HL-60 (cell line): ENCODE measurements around the gene ZNF860.

Experiments
- DNase-seq, 2 experiments: peaks; one replicate each; pipeline ENCODE4 v3.0.0-alpha.2; 2010 to 2020; ENCODE audit warnings: low read depth in 1 of 2, low spot score in 1 of 2
- H3K27ac ChIP-seq: fragments of 250-450 bp; sonication (Bioruptor Pico); replicated peaks from 2 replicates; pipeline ENCODE4 v1.5.1; 2020; ENCODE audit warnings: mild to moderate bottlenecking, moderate library complexity
- H3K27me3 ChIP-seq: fragments of 250-450 bp; sonication (Bioruptor Pico); 2 replicates; pipeline ENCODE4 v1.5.1; 2021; ENCODE audit warnings: mild to moderate bottlenecking, moderate library complexity; ENCODE audit not compliant: insufficient read depth, poor library complexity, severe bottlenecking
- H3K4me3 ChIP-seq: replicated peaks from 2 replicates; pipeline ENCODE4 v1.5.1; 2011; ENCODE audit warnings: mild to moderate bottlenecking, control low read depth, low read length; ENCODE audit not compliant: insufficient read depth
- GABPA ChIP-seq: IDR thresholded peaks from 2 replicates; pipeline ENCODE4 v1.6.1; 2012; ENCODE audit warnings: low read depth
- POLR2AphosphoS5 ChIP-seq: IDR thresholded peaks from 2 replicates; pipeline ENCODE4 v1.6.1; 2012; ENCODE audit warnings: low read depth
- SPI1 ChIP-seq: IDR thresholded peaks from 2 replicates; pipeline ENCODE4 v1.6.1; 2012; ENCODE audit warnings: low read depth, mild to moderate bottlenecking, borderline replicate concordance
- TF ChIP-seq, protein P1 (sequence below): IDR thresholded peaks from 2 replicates; pipeline ENCODE4 v1.6.1; 2012; ENCODE audit warnings: low read depth; ENCODE audit not compliant: insufficient replicate concordance
- TF ChIP-seq, protein P2 (sequence below): IDR thresholded peaks from one replicate; pipeline ENCODE4 v1.5.1; 2011; ENCODE audit warnings: low read length, control low read depth, inconsistent platforms; ENCODE audit not compliant: insufficient read depth

The ZNF860 gene

DNA sequence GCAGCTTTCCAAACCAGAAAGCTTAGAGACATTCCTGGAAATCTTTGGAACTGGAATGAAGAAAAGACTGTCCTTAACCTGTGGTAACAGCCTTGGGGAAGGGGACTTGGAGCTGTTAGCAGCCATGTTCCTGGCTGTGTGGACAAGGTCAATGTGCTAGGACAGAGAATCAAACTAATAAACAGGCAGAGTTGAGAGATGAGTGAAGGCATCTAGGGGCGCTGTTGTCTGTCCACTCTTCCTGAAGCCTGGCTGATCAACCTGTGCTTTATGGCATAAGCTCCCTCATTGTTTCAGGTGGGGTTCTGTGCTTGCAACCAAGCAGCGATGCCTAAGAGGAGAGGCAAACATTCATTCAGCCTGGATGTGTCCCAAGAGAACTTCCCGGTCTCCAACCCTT lies 19.3 kb downstream of the ZNF860 start:
- TF ChIP-seq POLR2AphosphoS5 (no peak), SPI1 (no peak), GABPA (no peak)
- TF ChIP-seq, protein P1, sequence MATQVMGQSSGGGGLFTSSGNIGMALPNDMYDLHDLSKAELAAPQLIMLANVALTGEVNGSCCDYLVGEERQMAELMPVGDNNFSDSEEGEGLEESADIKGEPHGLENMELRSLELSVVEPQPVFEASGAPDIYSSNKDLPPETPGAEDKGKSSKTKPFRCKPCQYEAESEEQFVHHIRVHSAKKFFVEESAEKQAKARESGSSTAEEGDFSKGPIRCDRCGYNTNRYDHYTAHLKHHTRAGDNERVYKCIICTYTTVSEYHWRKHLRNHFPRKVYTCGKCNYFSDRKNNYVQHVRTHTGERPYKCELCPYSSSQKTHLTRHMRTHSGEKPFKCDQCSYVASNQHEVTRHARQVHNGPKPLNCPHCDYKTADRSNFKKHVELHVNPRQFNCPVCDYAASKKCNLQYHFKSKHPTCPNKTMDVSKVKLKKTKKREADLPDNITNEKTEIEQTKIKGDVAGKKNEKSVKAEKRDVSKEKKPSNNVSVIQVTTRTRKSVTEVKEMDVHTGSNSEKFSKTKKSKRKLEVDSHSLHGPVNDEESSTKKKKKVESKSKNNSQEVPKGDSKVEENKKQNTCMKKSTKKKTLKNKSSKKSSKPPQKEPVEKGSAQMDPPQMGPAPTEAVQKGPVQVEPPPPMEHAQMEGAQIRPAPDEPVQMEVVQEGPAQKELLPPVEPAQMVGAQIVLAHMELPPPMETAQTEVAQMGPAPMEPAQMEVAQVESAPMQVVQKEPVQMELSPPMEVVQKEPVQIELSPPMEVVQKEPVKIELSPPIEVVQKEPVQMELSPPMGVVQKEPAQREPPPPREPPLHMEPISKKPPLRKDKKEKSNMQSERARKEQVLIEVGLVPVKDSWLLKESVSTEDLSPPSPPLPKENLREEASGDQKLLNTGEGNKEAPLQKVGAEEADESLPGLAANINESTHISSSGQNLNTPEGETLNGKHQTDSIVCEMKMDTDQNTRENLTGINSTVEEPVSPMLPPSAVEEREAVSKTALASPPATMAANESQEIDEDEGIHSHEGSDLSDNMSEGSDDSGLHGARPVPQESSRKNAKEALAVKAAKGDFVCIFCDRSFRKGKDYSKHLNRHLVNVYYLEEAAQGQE, result no peak
- TF ChIP-seq, protein P2, sequence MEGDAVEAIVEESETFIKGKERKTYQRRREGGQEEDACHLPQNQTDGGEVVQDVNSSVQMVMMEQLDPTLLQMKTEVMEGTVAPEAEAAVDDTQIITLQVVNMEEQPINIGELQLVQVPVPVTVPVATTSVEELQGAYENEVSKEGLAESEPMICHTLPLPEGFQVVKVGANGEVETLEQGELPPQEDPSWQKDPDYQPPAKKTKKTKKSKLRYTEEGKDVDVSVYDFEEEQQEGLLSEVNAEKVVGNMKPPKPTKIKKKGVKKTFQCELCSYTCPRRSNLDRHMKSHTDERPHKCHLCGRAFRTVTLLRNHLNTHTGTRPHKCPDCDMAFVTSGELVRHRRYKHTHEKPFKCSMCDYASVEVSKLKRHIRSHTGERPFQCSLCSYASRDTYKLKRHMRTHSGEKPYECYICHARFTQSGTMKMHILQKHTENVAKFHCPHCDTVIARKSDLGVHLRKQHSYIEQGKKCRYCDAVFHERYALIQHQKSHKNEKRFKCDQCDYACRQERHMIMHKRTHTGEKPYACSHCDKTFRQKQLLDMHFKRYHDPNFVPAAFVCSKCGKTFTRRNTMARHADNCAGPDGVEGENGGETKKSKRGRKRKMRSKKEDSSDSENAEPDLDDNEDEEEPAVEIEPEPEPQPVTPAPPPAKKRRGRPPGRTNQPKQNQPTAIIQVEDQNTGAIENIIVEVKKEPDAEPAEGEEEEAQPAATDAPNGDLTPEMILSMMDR, result no peak
- no peak overlapping the region for H3K4me3 ChIP-seq
- no peak for DNase-seq
- H3K27ac ChIP-seq, result no peak overlapping the region
- no peaks in the 10 kb centered on the region for H3K27me3 ChIP-seq

DNA sequence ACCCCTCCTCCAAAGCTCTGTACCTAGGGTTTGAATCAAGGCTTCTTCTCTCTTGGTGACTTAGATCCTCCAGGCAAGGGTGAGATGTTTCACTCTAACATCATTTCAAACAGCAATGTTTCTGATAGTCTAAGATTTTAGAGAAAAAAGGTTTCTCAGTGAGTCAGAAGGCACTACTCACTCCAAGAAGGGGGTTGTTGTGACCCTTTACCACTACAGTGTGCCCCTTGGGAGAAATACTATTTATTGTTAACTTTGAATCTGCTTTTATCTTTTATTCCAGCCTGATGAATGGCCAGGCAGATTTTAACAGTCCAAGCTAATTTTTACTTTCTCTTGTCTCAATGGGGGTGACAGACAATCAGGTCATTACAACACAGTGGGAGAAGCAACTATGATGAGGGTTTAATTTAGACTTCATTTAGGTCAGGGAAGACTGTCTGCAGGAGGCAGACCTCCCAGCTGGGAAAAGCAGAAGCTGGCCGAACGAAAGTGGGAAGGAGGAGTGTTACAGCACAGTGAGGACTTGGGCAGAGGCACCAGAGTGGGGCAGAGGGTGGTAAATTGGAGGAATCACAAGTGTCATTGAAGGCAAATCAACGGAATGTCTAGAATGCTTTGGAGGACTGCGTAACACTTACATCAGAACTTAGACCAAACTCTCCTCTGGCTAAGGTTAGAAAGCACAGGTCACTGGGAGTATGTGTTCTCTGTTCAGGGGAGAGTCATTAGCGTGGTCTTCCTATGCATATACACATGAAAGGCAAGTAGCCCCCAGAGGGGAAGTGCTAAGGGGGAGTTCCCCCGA lies 21.2 kb downstream of the ZNF860 start:
- TF ChIP-seq POLR2AphosphoS5 (no peak), GABPA (no peak), SPI1 (no peak)
- TF ChIP-seq, protein P2, result no peak
- TF ChIP-seq, protein P1, result no peak
- no peak overlapping the region for H3K4me3 ChIP-seq
- H3K27me3 ChIP-seq, result no peaks in the 10 kb centered on the region

DNA sequence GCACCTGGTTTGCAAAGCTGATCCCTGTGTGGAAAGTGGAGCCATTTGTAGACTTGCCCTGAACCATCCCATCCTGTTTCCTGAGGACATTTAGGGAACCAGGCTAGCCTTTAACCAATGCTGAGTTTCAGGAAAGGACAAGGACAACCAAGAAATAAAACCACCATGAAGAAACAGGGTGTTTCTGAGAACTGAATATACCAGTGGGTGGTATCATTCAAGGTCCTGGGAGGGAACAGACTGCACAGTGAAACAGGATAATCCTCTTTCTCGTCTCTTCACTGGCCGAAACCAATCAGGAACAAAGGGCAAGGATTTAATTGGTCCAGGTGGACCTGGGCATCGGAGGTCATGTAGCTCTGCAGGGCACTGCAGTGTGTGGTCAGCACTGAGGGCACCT lies 21.8 kb downstream of the ZNF860 start:
- no peak for DNase-seq
- TF ChIP-seq GABPA, result no peak
- TF ChIP-seq SPI1, result no peak
- TF ChIP-seq, protein P1, result no peak
- TF ChIP-seq POLR2AphosphoS5, result no peak
- TF ChIP-seq, protein P2, result no peak
- Histone ChIP-seq H3K27ac (no peak overlapping the region), H3K4me3 (no peak overlapping the region), H3K27me3 (no peaks in the 10 kb centered on the region)

More for the DNA sequence above, 21.2 kb downstream of the ZNF860 start:
- peak in 1 of 2 experiments; percentile 17 for DNase-seq
- H3K27ac ChIP-seq, result no peak overlapping the region
